Dermis microvascular lymphatic vessel endothelial cell (primary cell): ENCODE data around the gene CCND2. TPM values are rescaled to one million over a fixed set of nuclear protein-coding genes. Genes with fewer than 3 reads are reported as not detected.

Experiments used
- DNase-seq, 2 donors: peaks; one replicate each; pipeline versions ENCODE4 v3.0.0 to v3.0.0-alpha.2; 2010; ENCODE audit warnings: low read depth in 2 of 2
- total RNA-seq: library from RNA; depleted of rRNA; stranded (reverse); fragments of >200 nt; gene quantifications from 2 replicates; pipeline ENCODE4 v1.2.1, GENCODE V29; 2014

The CCND2 gene
- total RNA-seq, 1 donor from 2014 or later, result 90.6 TPM

- DNase-seq, result no peak
Observed at GRCh38 chr12:4289998-4290790, 16.6 kb downstream of the CCND2 start.

- DNase-seq, result no peak
Observed at GRCh38 chr12:4292341-4293073, 18.9 kb downstream of the CCND2 start.

- no peak for DNase-seq
Observed at GRCh38 chr12:4293299-4293965, 19.9 kb downstream of the CCND2 start.

GRCh38 chr12:4293966-4294505 lies 20.5 kb downstream of the CCND2 start:
- no peak for DNase-seq

GRCh38 chr12:4296751-4297150 lies 23.2 kb downstream of the CCND2 start:
- DNase-seq, result no peak

- DNase-seq, result no peak
Observed at GRCh38 chr12:4297617-4298016, 24.1 kb downstream of the CCND2 start.

- no peak for DNase-seq
Observed at GRCh38 chr12:4300883-4301282, 27.3 kb downstream of the CCND2 start.

- no peak for DNase-seq
Observed at GRCh38 chr12:4301932-4302501, 28.5 kb downstream of the CCND2 start.

GRCh38 chr12:4302881-4303280 lies 29.3 kb downstream of the CCND2 start:
- no peak for DNase-seq

- no peak for DNase-seq
Observed at GRCh38 chr12:4303750-4304149, 30.2 kb downstream of the CCND2 start.

GRCh38 chr12:4307593-4308333 lies 34.2 kb downstream of the CCND2 start:
- DNase-seq, result peak; percentile 65 to 81

GRCh38 chr12:4308334-4308950 lies 34.9 kb downstream of the CCND2 start:
- no peak for DNase-seq

- no peak for DNase-seq
Observed at GRCh38 chr12:4311776-4312175, 38.2 kb downstream of the CCND2 start.

GRCh38 chr12:4312251-4312650 lies 38.7 kb downstream of the CCND2 start:
- DNase-seq, result no peak

- no peak for DNase-seq
Observed at GRCh38 chr12:4320497-4320852, 46.9 kb downstream of the CCND2 start.

GRCh38 chr12:4320853-4321701 lies 47.5 kb downstream of the CCND2 start, which contains the start of gene TIGAR:
Gene TIGAR (plus strand): TSS chr12:4321213. CDS start chr12:4321272, 59 bp downstream.
- DNase-seq, result peak; percentile 84 to 96

- no peak for DNase-seq
Observed at GRCh38 chr12:4322726-4323125, 49.2 kb downstream of the CCND2 start.
